H1 (cell line): Measurements from ENCODE around the gene ZNF805. TPM values are rescaled to one million over a fixed set of nuclear protein-coding genes. Genes with fewer than 3 reads are reported as not detected.

Experiments used
- CTCF ChIA-PET: fragments of 300-600 bp; sonication (Branson Sonifier 250); formaldehyde crosslinking; loops from one replicate; lab custom pipeline; 2021; ENCODE audit not compliant: partially characterized antibody; lab: Charles Lee
- POLR2A ChIA-PET: fragments of 300-600 bp; sonication (Branson Sonifier 250); formaldehyde crosslinking; loops from one replicate; lab custom pipeline; 2021; ENCODE audit warnings: inconsistent platforms; ENCODE audit not compliant: partially characterized antibody; lab: Charles Lee
- DNase-seq, 2 experiments: peaks; one replicate each; pipeline versions ENCODE4 v3.0.0 to v3.0.0-alpha.2; 2010 to 2022; ENCODE audit warnings: low spot score in 2 of 2, low read depth in 1 of 2, mixed read lengths in 1 of 2
- FAIRE-seq: peaks from 2 replicates; lab custom pipeline; 2011; peaks lifted over from hg19 to GRCh38; lab: Jason Lieb, UNC
- H2AFZ ChIP-seq: 2 replicates; pipeline ENCODE4 v1.8.1; 2012; ENCODE audit warnings: low read length, inconsistent platforms
- H2AK5ac ChIP-seq: 2 replicates; pipeline ENCODE4 v1.6.1; 2013; ENCODE audit warnings: low read depth, low read length
- H2BK120ac ChIP-seq: replicated peaks from 2 replicates; pipeline ENCODE3; 2013; ENCODE audit warnings: low read depth, low read length, inconsistent platforms
- H2BK12ac ChIP-seq: 2 replicates; pipeline ENCODE4 v1.6.1; 2013; ENCODE audit warnings: low read depth, low read length
- H2BK15ac ChIP-seq: 2 replicates; pipeline ENCODE4 v1.6.1; 2013; ENCODE audit warnings: low read length
- H2BK20ac ChIP-seq: 2 replicates; pipeline ENCODE4 v1.6.1; 2013; ENCODE audit warnings: low read length
- H2BK5ac ChIP-seq: 2 replicates; pipeline ENCODE4 v1.6.1; 2013; ENCODE audit warnings: low read depth, low read length
- H3K14ac ChIP-seq: 2 replicates; pipeline ENCODE4 v1.6.1; 2013; ENCODE audit warnings: inconsistent platforms; ENCODE audit not compliant: insufficient read length
- H3K18ac ChIP-seq: 2 replicates; pipeline ENCODE4 v1.6.1; 2013; ENCODE audit warnings: low read length; ENCODE audit errors: extremely low read depth
- H3K23ac ChIP-seq: 2 replicates; pipeline ENCODE4 v1.6.1; 2013; ENCODE audit warnings: inconsistent platforms; ENCODE audit not compliant: insufficient read length
- H3K23me2 ChIP-seq: 2 replicates; pipeline ENCODE4 v1.6.1; 2013; ENCODE audit warnings: low read depth, low read length
- H3K27ac ChIP-seq: 2 replicates; pipeline ENCODE4 v1.6.1; 2011; ENCODE audit warnings: low read depth, low read length, inconsistent platforms
- H3K27me3 ChIP-seq, 4 experiments: replicated peaks in 1 of 4; 1 replicate in 1 of 4; 2 replicates in 3 of 4; pipeline versions ENCODE4 v1.6.1 to v1.8.1; 2011 to 2013; ENCODE audit warnings: low read length in 3 of 4, mild to moderate bottlenecking in 3 of 4, inconsistent platforms in 2 of 4, mixed read lengths in 2 of 4, moderate library complexity in 1 of 4; ENCODE audit not compliant: control insufficient read depth in 3 of 4, insufficient read depth in 3 of 4; ENCODE audit errors: extremely low read depth in 1 of 4
- H3K36me3 ChIP-seq, 4 experiments: 2 replicates each; pipeline versions ENCODE4 v1.6.1 to v1.8.1; 2011 to 2013; ENCODE audit warnings: mild to moderate bottlenecking in 4 of 4, low read length in 3 of 4, moderate library complexity in 2 of 4, control low read depth in 1 of 4, inconsistent platforms in 1 of 4; ENCODE audit not compliant: insufficient read depth in 4 of 4, control insufficient read depth in 2 of 4
- H3K4ac ChIP-seq: replicated peaks from 2 replicates; pipeline ENCODE3; 2013; ENCODE audit warnings: low read length, low read depth, mixed read lengths, inconsistent platforms; ENCODE audit not compliant: insufficient read length
- H3K4me1 ChIP-seq, 4 experiments: replicated peaks in 1 of 4; 1 replicate in 1 of 4; 2 replicates in 3 of 4; pipeline versions ENCODE4 v1.6.1 to v1.8.1; 2011 to 2013; ENCODE audit warnings: low read length in 3 of 4, inconsistent platforms in 2 of 4, mixed read lengths in 1 of 4; ENCODE audit not compliant: insufficient read depth in 4 of 4, control insufficient read depth in 3 of 4
- H3K4me2 ChIP-seq, 2 experiments: 2 replicates each; pipeline versions ENCODE4 v1.6.1 to v1.8.1; 2011 to 2013; ENCODE audit warnings: low read depth in 2 of 2, low read length in 2 of 2, control low read depth in 1 of 2, inconsistent platforms in 1 of 2, mild to moderate bottlenecking in 1 of 2; ENCODE audit not compliant: insufficient read depth in 1 of 2
- H3K4me3 ChIP-seq, 4 experiments: fragments of 200-600, 300-600 bp in 1 of 4; sonication (generic), shearing (Covaris generic), sonication (Bioruptor Twin) in 1 of 4; 2 replicates each; pipeline versions ENCODE4 v1.5.1 to v1.8.1; 2011 to 2016; ENCODE audit warnings: low read length in 4 of 4, low read depth in 3 of 4, control low read depth in 2 of 4, inconsistent platforms in 2 of 4, mild to moderate bottlenecking in 2 of 4, mixed read lengths in 1 of 4, moderate library complexity in 1 of 4; ENCODE audit not compliant: insufficient read depth in 2 of 4; ENCODE audit errors: extremely low read depth in 1 of 4
- H3K56ac ChIP-seq: replicated peaks from 2 replicates; pipeline ENCODE3; 2013; ENCODE audit warnings: low read depth, mild to moderate bottlenecking, mixed read lengths, low read length, inconsistent platforms; ENCODE audit not compliant: insufficient read length
- H3K79me1 ChIP-seq: 2 replicates; pipeline ENCODE4 v1.6.1; 2013; ENCODE audit warnings: low read depth, low read length, control low read depth
- H3K79me2 ChIP-seq, 2 experiments: 2 replicates each; pipeline versions ENCODE4 v1.6.1 to v1.8.1; 2012 to 2013; ENCODE audit warnings: low read length in 2 of 2, mild to moderate bottlenecking in 2 of 2, inconsistent platforms in 1 of 2; ENCODE audit not compliant: insufficient read depth in 2 of 2, control insufficient read depth in 1 of 2
- H3K9ac ChIP-seq, 4 experiments: replicated peaks in 1 of 4; 1 replicate in 1 of 4; 2 replicates in 3 of 4; pipeline versions ENCODE4 v1.6.1 to v1.8.1; 2011 to 2013; ENCODE audit warnings: low read depth in 3 of 4, low read length in 3 of 4, control low read depth in 2 of 4, mild to moderate bottlenecking in 2 of 4, moderate library complexity in 2 of 4, inconsistent platforms in 1 of 4; ENCODE audit errors: extremely low read depth in 1 of 4
- H3K9me3 ChIP-seq, 2 experiments: 2 replicates each; pipeline versions ENCODE4 v1.6.1 to v1.8.1; 2012 to 2013; ENCODE audit warnings: mild to moderate bottlenecking in 2 of 2, moderate library complexity in 2 of 2, control low read depth in 1 of 2, inconsistent platforms in 1 of 2, low read depth in 1 of 2, low read length in 1 of 2, mixed read lengths in 1 of 2; ENCODE audit not compliant: insufficient read depth in 2 of 2
- H4K20me1 ChIP-seq, 2 experiments: replicated peaks in 1 of 2; 2 replicates each; pipeline versions ENCODE3 to v1.8.1; 2011 to 2013; ENCODE audit warnings: inconsistent platforms in 2 of 2, low read length in 2 of 2, mild to moderate bottlenecking in 1 of 2; ENCODE audit not compliant: insufficient read depth in 2 of 2, control insufficient read depth in 1 of 2
- H4K5ac ChIP-seq: 2 replicates; pipeline ENCODE4 v1.6.1; 2013; ENCODE audit warnings: low read length, low read depth, mixed read lengths, inconsistent platforms; ENCODE audit not compliant: insufficient read length
- H4K8ac ChIP-seq: 2 replicates; pipeline ENCODE4 v1.8.0; 2013; ENCODE audit warnings: mild to moderate bottlenecking, moderate library complexity, low read length, inconsistent platforms; ENCODE audit not compliant: insufficient read depth; ENCODE audit errors: extremely low read depth
- H4K91ac ChIP-seq: replicated peaks from 2 replicates; pipeline ENCODE3; 2013; ENCODE audit warnings: low read length, mixed read lengths, inconsistent platforms; ENCODE audit not compliant: insufficient read length
- ASH2L ChIP-seq: fragments of 200-600, 300-600 bp; sonication (generic); IDR thresholded peaks from one replicate; pipeline ENCODE4 v1.7.1; 2017; ENCODE audit warnings: low read length
- ATF2 ChIP-seq: IDR thresholded peaks from 2 replicates; pipeline ENCODE4 v1.6.1; 2012; ENCODE audit warnings: low read length, inconsistent platforms
- HDAC2 ChIP-seq, 2 experiments: fragments of 300-600 bp in 1 of 2; sonication (generic) in 1 of 2; IDR thresholded peaks; 2 replicates each; pipeline ENCODE4 v1.6.1; 2011 to 2012; ENCODE audit warnings: low read depth in 2 of 2, low read length in 2 of 2, mild to moderate bottlenecking in 2 of 2, moderate library complexity in 2 of 2, borderline replicate concordance in 1 of 2, inconsistent platforms in 1 of 2
- JUND ChIP-seq: IDR thresholded peaks from 2 replicates; pipeline ENCODE4 v1.6.1; 2011; ENCODE audit warnings: mild to moderate bottlenecking, improper control_type of control experiment, low read length
- SAP30 ChIP-seq: fragments of 300-600 bp; sonication (generic); IDR thresholded peaks from 2 replicates; pipeline ENCODE4 v1.7.1; 2012; ENCODE audit warnings: low read length, moderate library complexity, mild to moderate bottlenecking, inconsistent platforms; ENCODE audit not compliant: insufficient read depth, insufficient replicate concordance
- SP2 ChIP-seq: IDR thresholded peaks from 2 replicates; pipeline ENCODE4 v1.6.1; 2012; ENCODE audit warnings: mild to moderate bottlenecking, low read length, inconsistent platforms
- TEAD4 ChIP-seq: IDR thresholded peaks from 2 replicates; pipeline ENCODE4 v1.6.1; 2012; ENCODE audit warnings: low read depth, low read length, inconsistent platforms, mixed read lengths
- WGBS, 2 experiments: shearing (Covaris generic) in 1 of 2; methylation state at CpG; one replicate each; pipeline versions ENCODE4 v1.1.6 to v1.1.7; 2013 to 2015; ENCODE audit warnings: low lambda C conversion rate in 2 of 2, mixed read lengths in 2 of 2, inconsistent platforms in 1 of 2, low coverage in 1 of 2, missing lambda C conversion rate in 1 of 2; ENCODE audit not compliant: insufficient replicate concordance in 2 of 2, insufficient coverage in 1 of 2, insufficient read length in 1 of 2; ENCODE audit errors: extremely low coverage in 1 of 2, missing lambda C conversion rate in 1 of 2; 5-methylcytosine and 5-hydroxymethylcytosine counted together
- polyA plus RNA-seq, 7 experiments: library from polyadenylated mRNA; depleted of rRNA in 3 of 7; stranded (reverse) in 5 of 7; unstranded in 2 of 7; fragments of >200 nt in 5 of 7; fragments of 200-250 nt in 2 of 7; gene quantifications; 1 replicate in 5 of 7; 2 replicates in 1 of 7; 4 replicates in 1 of 7; pipeline versions ENCODE4 v1.2.1 to v1.2.3, GENCODE V29; 2011 to 2013; ENCODE audit warnings: missing spikeins in 2 of 7, mixed read lengths in 2 of 7
- total RNA-seq: library from RNA; stranded (reverse); fragmentation: NEBNext Ultra II Directional; extraction: Animal tissue kit (Norgen Biotek cat#: 25700); gene quantifications from 2 replicates; pipeline ENCODE4 v1.2.1, GENCODE V29; 2021

ZNF805 gene
- total and polyA plus RNA-seq, 2 of the 8 experiments (the other 6 are each of a cell fraction or from before 2014, with no cell fraction given), result 2.3 to 14.8 TPM

GRCh38 chr19:57191141-57192076, 49.0 kb upstream of the ZNF805 start, which contains the start of gene ZNF264:
TSS of gene ZNF264 (plus strand) at chr19:57191500. CDS start at chr19:57191914, 414 bp downstream.
- ChIA-PET CTCF (interaction anchor here (0.9 to 1.1 kb wide), 2 partner anchors 881 to 1111 kb away, joined by 3 read pairs; no protein-coding TSS in a partner anchor), POLR2A (interaction anchor here (0.6 to 2.0 kb wide), 9 partner anchors 10 to 595 kb away, joined by 3 to 12 read pairs (median 4); partner anchors contain the start of gene ZNF805)
- peak within 1 kb of the TSS; percentile 91 for H3K18ac ChIP-seq
- H3K27me3 ChIP-seq, result no peaks in the 10 kb centered on the region; a peak in 1 of 7 replicates
- peaks cover 0 to 8% of the 10 kb centered on the region in 2 experiments for H4K20me1 ChIP-seq
- peaks cover 11% of the 10 kb centered on the region for H3K23me2 ChIP-seq
- 5% methylated on average over 62 of the region's 81 CpGs; no CpG with 5 or more reads in 1 of the 2 experiments for WGBS, 2 experiments
- H4K91ac ChIP-seq, result peak within 1 kb of the TSS; percentile 94
- H2AK5ac ChIP-seq, result no peak within 1 kb of the TSS; the same call in 1 of the 2 replicates
- peak within 1 kb of the TSS; percentile 100 for H2AFZ ChIP-seq
- DNase-seq (peak; percentile 19 to 92), FAIRE-seq (peak; percentile 13)
- H3K4me2 ChIP-seq, result peak within 1 kb of the TSS; percentile 94 to 97
- H3K79me2 ChIP-seq, result peaks cover 16 to 20% of the 10 kb centered on the region in 2 experiments; a peak in 3 of 4 replicates
- peaks cover 0 to 26% (median 13%) of the 10 kb centered on the region in 4 experiments; a peak in 6 of 8 replicates for H3K36me3 ChIP-seq
- peak within 1 kb of the TSS; percentile 78; the same call in 1 of the 2 replicates for H3K27ac ChIP-seq
- peak within 1 kb of the TSS; percentile 92 for H4K5ac ChIP-seq
- peaks cover 0 to 6% (median 0%) of the 10 kb centered on the region in 4 experiments; a peak in 2 of 7 replicates for H3K4me1 ChIP-seq
- peak within 1 kb of the TSS; percentile 50 for H3K4ac ChIP-seq
- peak within 1 kb of the TSS; percentile 90 for H3K56ac ChIP-seq
- H2BK20ac ChIP-seq, result no peak within 1 kb of the TSS
- H2BK5ac ChIP-seq, result peak within 1 kb of the TSS; percentile 82
- no peak within 1 kb of the TSS for H2BK12ac ChIP-seq
- no peak within 1 kb of the TSS for H2BK120ac ChIP-seq
- no peak within 1 kb of the TSS for H2BK15ac ChIP-seq
- H3K14ac ChIP-seq, result no peak within 1 kb of the TSS
- H3K4me3 ChIP-seq, result peak within 1 kb of the TSS; percentile 78 to 99 (median 90)
- H3K79me1 ChIP-seq, result peaks cover 11% of the 10 kb centered on the region
- H3K9me3 ChIP-seq, result peaks cover 19 to 25% of the 10 kb centered on the region in 2 experiments
- peak within 1 kb of the TSS; percentile 97 for H4K8ac ChIP-seq
- no peak within 1 kb of the TSS for H3K23ac ChIP-seq
- H3K9ac ChIP-seq, result peak within 1 kb of the TSS; percentile 75 to 92 (median 80)
- TF ChIP-seq HDAC2 (IDR thresholded peaks at IDR 0.05; ENCODE audit: borderline replicate concordance in 1 of 2, low read depth in 2 of 2, low read length in 2 of 2), result peak in 1 of 2 experiments; percentile 59; a peak in 1 of 4 replicates
- TF ChIP-seq SP2, result no peak
- no peak for TF ChIP-seq SAP30
- no peak for TF ChIP-seq TEAD4
- TF ChIP-seq ATF2, result no peak
- no peak for TF ChIP-seq JUND
- TF ChIP-seq ASH2L, result peak; percentile 88
